DMS 273 (cell line): ENCODE measurements around the gene RASL11B.

Experiments used
- DNase-seq: peaks from one replicate; lab custom pipeline; 2025; ENCODE audit not compliant: unreplicated experiment; lab: John Stamatoyannopoulos, UW

RASL11B gene

GRCh38 chr4:52911684-52912294 lies 49.7 kb downstream of the RASL11B start:
- peak; percentile 88 for DNase-seq

GRCh38 chr4:52912608-52913007 lies 50.5 kb downstream of the RASL11B start:
- DNase-seq = no peak

- DNase-seq = no peak
Observed at GRCh38 chr4:52914051-52914605, 52.0 kb downstream of the RASL11B start.

- no peak for DNase-seq
Observed at GRCh38 chr4:52915191-52915590, 53.1 kb downstream of the RASL11B start.

GRCh38 chr4:52915730-52916300 lies 53.7 kb downstream of the RASL11B start:
- peak; percentile 14 for DNase-seq
